CD4-positive, alpha-beta T cell treated with Interleukin-1 beta for 1 hour (primary cell): ENCODE measurements around the gene YWHAB.

ENCODE experiments used
- DNase-seq, 2 donors: peaks; one replicate each; pipeline ENCODE4 v3.0.0-alpha.2; 2020 to 2022

Gene YWHAB

DNA sequence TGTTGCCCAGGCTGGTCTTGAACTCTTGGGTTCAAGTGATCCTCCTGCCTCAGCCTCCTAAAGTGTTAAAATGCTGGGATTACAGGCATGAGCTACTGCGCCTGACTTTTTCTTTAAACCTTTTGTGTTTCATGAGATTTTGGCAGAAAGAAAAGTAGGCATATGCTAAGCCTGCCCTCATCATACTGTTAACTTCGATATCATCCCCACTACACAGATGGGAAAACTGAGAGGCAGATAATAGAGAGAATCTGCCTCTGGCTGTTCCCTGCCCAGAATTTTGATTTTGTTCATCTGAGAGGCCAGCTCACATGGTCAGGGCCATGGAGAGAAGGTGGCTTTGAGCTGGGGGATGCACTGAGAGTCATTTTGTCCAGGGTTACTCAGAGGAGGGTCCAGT is 31.9 kb downstream of the YWHAB start:
- no peak for DNase-seq

GRCh38 chr20:44918342-44918741 is 32.8 kb downstream of the YWHAB start:
- DNase-seq, result no peak

DNA sequence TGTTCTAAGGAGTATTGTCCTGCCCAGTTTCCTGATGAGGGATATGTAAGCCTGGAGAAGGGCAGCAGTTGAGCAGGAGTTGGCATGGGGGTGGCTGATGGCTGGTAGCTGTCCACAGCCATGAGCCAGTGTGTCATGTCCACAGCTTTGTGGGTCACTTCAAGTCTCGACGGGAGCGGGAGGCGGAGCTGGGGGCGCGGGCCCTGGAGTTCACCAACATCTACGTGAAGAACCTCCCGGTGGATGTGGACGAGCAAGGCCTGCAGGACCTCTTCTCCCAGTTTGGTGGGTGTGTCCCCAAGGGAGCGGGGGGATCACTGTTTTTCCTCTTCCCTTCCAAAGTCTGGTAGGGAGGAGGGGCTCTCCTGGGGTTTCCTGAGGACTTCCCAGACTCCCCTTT is 33.3 kb downstream of the YWHAB start:
- DNase-seq, result no peak

GRCh38 chr20:44921447-44921846 is 35.9 kb downstream of the YWHAB start:
- DNase-seq, result no peak

- no peak for DNase-seq
These were observed 39.0 kb downstream of the YWHAB start for GRCh38 chr20:44924541-44924940.

DNA sequence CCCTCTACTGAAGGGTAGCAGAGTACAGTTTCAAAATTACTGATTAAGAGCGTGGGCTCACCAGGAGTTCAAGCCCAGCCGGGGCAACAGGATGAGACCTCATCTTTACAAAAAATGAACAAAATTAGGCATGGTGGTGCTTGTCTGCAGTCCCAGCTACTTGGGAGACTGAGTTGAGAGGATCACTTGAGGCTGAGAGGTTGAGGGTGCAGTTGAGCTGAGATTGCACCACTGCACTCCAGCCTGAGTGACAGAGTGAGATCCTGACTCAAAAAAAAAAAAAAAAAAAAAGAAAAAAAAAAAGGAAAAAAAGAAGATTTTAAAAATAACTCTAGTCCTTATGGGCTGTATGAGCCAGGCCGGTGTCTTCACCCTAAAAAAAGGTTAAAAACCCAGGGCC is 43.1 kb downstream of the YWHAB start:
- no peak for DNase-seq

DNA sequence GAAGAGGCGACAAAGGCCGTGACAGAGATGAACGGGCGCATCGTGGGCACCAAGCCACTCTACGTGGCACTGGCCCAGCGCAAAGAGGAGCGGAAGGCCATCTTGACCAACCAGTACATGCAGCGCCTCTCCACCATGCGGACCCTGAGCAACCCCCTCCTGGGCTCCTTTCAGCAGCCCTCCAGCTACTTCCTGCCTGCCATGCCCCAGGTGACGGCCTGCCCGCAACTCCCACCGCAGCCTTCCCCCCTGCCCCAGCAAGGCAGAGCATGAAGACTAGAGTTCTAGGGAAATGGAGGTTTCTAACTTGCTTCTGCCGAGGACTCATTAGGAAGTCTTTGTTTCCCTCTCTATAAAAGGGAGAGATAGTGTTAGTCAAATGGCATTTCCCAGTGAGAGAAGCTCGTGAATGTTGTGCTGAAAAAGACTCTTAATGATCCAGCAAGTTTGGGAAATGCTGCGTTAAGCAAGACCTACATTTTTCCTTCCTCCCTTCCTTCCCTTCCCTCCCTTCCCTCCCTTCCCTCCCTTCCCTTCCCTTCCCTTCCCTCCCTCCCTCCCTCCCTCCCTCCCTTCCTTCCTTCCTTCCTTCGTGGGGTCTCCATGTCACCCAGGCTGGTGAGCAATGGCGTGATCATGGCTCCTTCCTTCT is 45.1 kb downstream of the YWHAB start:
- no peak for DNase-seq

- DNase-seq, result no peak
These were observed 46.4 kb downstream of the YWHAB start for GRCh38 chr20:44931911-44932310.

DNA sequence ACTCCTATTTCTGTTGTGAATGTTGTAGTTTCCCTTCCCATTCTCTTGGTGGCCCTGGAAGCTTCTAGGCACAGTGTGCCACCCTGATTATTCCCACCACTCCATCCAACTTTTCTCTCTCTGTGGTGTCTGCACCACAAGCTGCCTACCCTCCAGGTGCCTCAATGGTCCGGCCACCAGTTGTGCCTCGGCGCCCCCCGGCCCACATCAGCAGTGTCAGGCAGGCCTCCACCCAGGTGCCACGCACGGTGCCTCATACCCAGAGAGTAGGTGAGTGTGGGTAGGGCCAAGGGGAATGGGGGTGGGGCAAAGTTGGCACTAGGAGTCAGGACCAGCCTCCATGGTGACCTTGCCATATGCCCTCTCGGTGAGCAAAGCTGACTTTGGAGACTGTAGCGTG is 47.4 kb downstream of the YWHAB start:
- no peak for DNase-seq

- DNase-seq, result no peak
These were observed 51.0 kb downstream of the YWHAB start for GRCh38 chr20:44936510-44936909.

DNA sequence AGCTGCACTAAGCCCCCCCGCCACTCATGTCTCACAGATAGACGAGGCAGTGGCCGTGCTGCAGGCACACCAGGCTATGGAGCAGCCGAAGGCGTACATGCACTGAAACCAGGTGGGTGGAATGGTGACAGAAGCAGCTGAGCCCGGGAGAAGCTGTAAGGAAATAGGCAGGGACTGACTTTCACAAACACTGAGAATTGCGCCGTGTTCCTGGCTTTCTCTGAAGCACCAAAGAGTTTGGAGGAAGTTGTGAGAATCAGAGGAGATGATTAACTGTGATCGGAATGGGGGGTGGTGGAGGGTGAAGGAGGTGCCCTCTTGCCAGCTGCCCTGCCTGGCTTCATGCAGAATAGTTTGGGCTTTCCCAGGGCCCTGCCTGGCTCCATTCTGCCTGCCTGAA is 53.1 kb downstream of the YWHAB start:
- no peak for DNase-seq

GRCh38 chr20:44941120-44941691 is 55.7 kb downstream of the YWHAB start:
- no peak for DNase-seq

DNA sequence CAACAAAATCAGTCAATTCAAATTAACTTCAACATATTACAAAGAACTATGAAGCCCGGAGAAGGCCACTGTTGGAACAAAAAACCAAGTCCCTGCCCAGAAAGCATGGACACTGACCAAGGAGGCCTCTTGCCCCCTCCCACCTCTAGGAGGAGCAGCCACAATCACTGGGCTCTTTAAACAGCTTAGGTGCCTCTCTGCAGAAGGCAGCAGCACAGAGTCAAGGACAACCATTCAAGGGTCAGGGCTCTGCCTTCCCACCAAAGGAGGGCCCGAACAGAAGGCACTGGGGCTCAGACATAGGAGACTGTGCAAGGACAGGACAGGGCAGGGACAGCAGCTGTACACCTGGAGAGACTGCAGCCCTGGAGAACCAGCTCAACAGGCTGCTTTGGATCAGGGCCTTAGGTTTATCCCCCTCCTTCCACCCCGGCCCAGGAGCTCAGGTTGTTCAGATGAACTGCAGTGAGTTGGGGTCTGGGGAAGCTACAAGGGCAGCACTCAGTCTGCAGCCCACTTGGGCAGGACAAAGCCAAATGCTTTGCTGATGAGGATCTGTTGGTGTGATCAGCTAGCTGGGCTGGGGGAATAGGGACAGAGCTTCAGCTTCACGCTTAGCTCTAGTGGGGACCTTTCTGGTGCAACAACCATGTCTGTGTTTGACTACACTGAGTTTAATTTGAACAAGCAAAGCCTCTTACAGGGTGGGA is 56.9 kb downstream of the YWHAB start:
- DNase-seq, result no peak

- DNase-seq, result no peak
These were observed 58.3 kb downstream of the YWHAB start for GRCh38 chr20:44943828-44944227.

DNA sequence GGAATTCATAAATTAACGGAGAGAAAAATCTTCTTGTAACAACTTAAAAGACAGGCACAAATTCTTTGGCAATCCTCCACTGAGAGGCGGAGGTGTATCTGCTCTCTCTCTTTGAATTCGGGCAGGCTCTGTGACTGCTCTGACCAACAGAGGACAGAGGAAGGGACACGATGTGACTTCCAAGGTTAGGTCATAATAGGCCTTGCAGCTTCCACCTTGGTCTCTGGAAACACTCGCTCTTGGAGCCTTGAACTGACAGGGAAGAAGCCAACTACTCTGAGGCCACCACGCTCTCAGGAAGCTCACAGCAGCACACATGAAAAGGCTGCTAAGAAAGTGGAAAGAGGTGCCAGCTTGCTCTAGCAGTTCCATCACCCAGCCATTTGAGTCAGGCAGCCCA is 59.8 kb downstream of the YWHAB start:
- no peak for DNase-seq

DNA sequence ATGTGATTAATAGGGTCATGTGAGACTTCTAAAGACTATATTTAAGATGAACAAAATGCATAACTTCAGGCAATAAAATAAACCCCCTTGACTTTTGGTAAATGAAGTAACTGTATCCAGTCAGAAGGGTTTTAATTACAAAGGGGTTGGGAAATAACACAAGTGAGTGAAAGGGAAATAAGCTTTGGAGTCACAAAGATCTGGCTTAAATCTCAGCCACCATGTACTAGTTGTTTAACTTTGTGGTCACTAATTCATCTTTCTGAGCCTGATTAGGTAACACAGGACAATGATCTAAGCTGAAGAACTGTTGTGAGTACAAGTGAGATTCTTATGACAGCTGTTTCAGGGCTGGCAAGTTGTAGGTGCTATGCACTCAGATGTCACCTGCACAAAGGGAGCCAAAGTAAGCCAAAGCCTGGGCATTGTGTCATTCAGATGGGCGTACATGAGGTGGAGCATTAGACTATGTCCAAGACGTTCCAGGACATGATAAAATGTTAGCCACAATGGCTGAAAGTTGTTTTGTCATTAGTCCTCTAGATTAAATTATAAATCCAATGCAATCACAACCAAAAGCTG is 60.9 kb downstream of the YWHAB start:
- no peak for DNase-seq

- DNase-seq, result no peak
These were observed 62.6 kb downstream of the YWHAB start for GRCh38 chr20:44948107-44948506.

DNA sequence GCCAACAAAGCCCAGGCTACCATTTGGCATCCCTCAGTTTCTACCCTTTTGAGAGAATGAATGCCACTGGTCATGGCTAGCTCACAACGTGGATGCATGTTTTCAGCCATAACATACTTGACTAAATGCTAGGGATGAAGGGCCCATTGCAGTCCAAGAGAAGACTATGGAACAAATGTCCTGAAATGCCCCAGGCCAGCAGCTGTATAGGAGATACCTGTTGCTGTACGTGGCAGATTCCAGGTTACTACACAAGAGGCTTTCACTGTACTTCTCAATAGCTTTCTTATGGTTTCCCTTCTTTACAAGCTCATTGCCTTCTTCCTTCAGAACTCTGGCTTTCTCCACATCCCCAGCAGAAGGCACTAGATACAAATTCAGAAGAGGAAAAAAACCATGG is 63.0 kb downstream of the YWHAB start:
- DNase-seq, result no peak

GRCh38 chr20:44950368-44950767 is 64.9 kb downstream of the YWHAB start:
- DNase-seq, result no peak

DNA sequence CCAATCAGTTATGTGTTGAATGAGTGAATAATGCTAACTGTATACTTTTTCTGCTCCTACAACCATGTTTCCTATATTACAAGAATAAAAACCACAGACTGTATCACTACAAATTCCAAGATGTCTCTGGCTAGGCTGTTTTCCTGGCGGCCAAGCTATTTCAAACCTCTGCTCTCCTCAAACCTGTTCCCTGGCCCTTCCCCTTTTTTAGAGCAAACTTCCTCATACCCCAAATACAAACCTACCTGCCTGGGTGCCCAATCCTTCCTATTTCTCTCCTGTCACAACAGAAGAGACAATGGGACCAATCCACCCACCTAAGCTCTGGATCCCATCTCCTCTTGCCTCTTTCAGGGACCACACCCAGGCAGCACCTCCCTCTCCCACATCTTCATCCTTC is 67.2 kb downstream of the YWHAB start:
- no peak for DNase-seq

GRCh38 chr20:44954211-44954610 is 68.7 kb downstream of the YWHAB start:
- no peak for DNase-seq

GRCh38 chr20:44955270-44955669 is 69.8 kb downstream of the YWHAB start:
- no peak for DNase-seq

DNA sequence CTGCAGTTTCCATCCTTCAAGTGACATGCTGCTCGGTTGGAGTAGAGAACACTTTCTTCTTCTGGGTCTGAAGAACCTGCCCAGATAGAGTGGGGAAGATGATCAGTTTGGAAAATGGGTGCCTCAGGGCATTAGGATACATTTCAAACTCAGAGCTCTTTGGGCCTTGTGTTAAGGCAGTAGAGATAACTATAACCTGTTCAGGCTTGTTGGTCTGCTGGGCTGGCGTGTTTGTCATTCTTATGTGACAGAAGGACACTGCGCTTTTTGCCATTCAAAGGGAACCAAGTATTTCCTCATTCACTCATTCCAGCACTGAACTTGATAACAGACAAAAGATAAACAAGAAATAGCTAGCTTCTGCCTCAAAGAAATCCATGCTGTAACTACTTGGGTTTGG is 70.9 kb downstream of the YWHAB start:
- DNase-seq, result no peak
